ENCODE measurements around the gene CHST11. TPM values are rescaled to one million over a fixed set of nuclear protein-coding genes. Genes with fewer than 3 reads are reported as not detected.

Gene CHST11
- total RNA-seq, 1 donor: 10.8 TPM

GRCh38 chr12:104724992-104725585 is 268.3 kb downstream of the CHST11 start:
- DNase-seq (ENCODE audit: low read depth): no peak
- TF ChIP-seq CTCF (IDR thresholded peaks at IDR 0.05; ENCODE audit: insufficient read depth, low read length): no peak
- H3K4me3 ChIP-seq (ENCODE audit: low read depth, low read length): no peak overlapping the region

GRCh38 chr12:104725610-104726009 is 268.9 kb downstream of the CHST11 start:
- no peak overlapping the region for H3K4me3 ChIP-seq (ENCODE audit: low read depth, low read length)
- no peak for TF ChIP-seq CTCF (IDR thresholded peaks at IDR 0.05; ENCODE audit: insufficient read depth, low read length)
- DNase-seq (ENCODE audit: low read depth): no peak

GRCh38 chr12:104727726-104728465 is 271.1 kb downstream of the CHST11 start:
- no peak for TF ChIP-seq CTCF (IDR thresholded peaks at IDR 0.05; ENCODE audit: insufficient read depth, low read length)
- DNase-seq (ENCODE audit: low read depth): no peak
- H3K4me3 ChIP-seq (ENCODE audit: low read depth, low read length): no peak overlapping the region

GRCh38 chr12:104729091-104729490 is 272.3 kb downstream of the CHST11 start:
- no peak for DNase-seq (ENCODE audit: low read depth)
- no peak for TF ChIP-seq CTCF (IDR thresholded peaks at IDR 0.05; ENCODE audit: insufficient read depth, low read length)
- no peak overlapping the region for H3K4me3 ChIP-seq (ENCODE audit: low read depth, low read length)

- no peak overlapping the region for H3K4me3 ChIP-seq (ENCODE audit: low read depth, low read length)
- no peak for DNase-seq (ENCODE audit: low read depth)
- TF ChIP-seq CTCF (IDR thresholded peaks at IDR 0.05; ENCODE audit: insufficient read depth, low read length): no peak
These were observed 273.1 kb downstream of the CHST11 start for GRCh38 chr12:104729610-104730446.

GRCh38 chr12:104730763-104731162 is 274.0 kb downstream of the CHST11 start:
- H3K4me3 ChIP-seq (ENCODE audit: low read depth, low read length): no peak overlapping the region
- TF ChIP-seq CTCF (IDR thresholded peaks at IDR 0.05; ENCODE audit: insufficient read depth, low read length): no peak
- DNase-seq (ENCODE audit: low read depth): no peak
